NAMALWA (cell line): ENCODE data around the gene SEPTIN10.
"Not testable (repeated sequence)": the region's sequence is repeated elsewhere in the genome, so short reads cannot be mapped to it uniquely, and the experiment has no call there.

ENCODE experiments used
- DNase-seq: peaks from one replicate; pipeline ENCODE4 v3.0.0-alpha.2; 2015; ENCODE audit warnings: low spot score

SEPTIN10 gene

DNA sequence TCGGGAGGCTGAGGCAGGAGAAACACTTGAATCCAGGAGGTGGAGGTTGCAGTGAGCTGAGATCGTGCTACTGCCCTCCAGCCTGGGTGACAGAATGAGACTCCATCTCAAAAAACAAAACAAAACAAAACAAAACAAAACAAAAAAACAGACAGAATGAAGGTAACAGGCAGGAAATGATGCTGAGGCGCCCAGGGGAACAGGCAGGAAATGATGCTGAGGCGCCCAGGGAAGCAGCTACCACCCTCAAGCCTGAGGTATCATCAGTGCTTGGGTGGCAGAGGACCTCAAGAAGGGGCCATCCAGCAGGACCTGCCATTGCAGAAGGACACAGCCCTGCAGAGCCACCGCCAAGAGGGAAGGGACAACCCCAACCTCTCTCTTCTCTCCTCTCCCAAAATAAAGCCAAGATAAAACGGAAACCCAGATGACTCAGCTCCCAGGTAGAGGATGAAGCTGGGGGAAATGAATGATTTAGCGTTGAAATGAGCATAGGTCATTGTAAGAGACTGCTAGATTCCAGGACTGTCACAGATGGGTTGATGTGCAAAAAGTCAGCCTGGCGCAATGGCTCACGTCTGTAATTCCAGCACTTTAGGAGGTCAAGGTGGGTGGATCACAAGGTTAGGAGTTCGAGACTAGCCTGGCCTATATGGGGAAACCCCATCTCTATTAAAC is 19.7 kb upstream of the SEPTIN10 start:
- no peak for DNase-seq

DNA sequence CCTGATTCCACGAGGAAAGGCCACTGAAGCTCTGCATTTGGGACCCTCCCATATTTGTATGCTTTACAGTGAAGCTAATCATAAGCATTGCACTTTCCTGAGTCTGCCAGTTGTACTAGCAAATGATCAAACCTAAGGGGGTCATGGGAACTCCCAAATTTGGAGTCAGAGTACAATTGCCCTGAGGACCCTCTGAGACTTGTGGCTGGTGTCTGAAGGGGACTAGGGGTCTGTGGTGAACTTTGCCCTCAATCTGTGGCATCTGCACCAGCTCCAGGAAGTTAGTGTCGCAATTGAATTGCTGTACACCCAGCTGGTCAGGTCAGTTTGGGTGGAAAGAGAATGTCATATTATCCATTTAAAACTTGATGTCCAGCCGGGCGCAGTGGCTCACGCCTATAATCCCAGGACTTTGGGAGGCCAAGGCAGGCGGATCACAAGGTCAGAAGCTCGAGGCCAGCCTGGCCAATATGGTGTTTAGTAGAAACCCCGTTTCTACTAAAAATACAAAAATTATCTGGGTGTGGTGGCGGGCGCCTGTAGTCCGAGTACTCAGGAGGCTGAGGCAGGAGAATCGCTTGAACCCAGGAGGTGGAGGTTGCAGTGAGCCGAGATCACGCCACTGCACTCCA is 18.5 kb upstream of the SEPTIN10 start:
- DNase-seq: no peak

DNA sequence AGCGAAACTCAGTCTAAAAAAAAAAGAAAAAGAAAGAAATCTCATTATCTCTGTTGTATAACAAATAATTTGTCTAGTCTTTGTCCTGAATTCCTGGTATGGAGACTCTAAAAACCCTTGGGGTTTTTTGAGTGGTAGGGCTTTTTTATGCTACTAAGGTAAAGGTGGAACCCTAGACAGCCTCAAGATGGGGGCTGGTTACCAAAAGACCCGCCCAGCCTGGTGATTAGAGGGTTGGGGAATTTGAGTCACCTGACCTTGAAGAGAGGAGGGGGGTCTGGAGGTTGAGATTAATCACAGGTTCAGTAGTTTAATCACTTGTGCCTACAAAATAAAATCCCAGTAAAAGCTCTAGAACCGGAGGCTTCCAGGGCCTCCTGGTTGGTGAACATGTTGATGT is 18.0 kb upstream of the SEPTIN10 start:
- DNase-seq: no peak

DNA sequence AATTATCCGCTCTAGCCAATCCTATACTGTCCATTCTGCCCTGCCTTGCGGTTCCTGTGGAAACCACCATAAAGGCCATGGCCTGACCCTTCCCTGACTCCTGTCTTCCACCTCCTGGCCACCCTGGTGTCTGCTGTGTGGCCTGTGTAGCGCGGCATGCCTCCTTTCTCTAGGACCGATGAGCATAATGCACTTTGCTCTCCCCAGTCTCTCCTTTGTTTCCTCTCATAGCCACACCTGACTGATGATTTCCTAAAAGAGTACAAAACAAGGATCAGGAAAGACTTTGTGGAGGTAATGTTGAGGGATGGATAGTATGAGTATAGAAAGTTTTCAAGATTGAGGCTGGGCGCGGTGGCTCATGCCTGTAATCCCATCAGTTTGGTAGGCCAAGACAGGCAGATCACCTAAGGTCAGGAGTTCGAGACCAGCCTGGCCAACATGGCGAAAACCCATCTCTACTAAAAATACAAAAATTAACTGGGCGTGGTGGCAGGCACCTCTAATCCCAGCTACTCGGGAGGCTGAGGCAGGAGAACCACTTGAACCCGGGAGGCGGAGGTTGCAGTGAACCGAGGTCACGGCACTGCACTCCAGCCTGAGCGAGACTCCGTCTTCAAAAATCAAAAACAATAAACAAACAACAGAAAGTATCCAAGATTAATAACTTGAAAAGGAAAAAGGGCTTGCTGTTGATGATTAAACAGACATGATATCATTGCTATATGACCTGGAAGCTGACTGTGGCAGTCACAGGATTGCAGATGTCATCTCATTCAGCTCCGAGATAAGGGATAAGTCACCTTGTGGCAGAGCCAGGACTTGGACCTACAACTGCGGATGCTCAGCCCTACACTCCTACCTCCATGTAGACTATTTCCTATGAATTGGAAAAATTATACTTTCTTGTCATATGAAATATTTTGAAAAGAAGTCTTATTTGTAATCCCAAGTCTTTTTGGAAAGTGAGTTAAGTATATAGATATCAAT is 17.0 kb upstream of the SEPTIN10 start:
- DNase-seq: no peak

DNA sequence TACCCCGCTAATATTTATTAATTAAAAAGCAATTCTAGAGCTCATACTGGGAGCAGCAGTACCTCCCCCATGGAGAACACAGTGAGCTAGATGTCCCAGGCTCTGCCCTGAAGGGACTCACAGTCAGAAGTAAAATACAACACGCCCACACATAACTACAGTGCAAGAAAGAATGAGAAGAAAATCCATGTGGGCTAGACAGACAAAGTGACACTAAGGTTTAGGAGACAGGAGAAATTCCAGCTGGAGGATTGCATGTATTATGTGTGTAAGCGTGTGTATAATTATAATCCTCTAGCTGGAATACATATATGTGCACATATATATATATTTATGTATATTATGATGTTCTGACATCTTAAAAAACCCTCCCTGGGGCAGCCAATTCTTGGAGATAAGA is 16.1 kb upstream of the SEPTIN10 start:
- no peak for DNase-seq

DNA sequence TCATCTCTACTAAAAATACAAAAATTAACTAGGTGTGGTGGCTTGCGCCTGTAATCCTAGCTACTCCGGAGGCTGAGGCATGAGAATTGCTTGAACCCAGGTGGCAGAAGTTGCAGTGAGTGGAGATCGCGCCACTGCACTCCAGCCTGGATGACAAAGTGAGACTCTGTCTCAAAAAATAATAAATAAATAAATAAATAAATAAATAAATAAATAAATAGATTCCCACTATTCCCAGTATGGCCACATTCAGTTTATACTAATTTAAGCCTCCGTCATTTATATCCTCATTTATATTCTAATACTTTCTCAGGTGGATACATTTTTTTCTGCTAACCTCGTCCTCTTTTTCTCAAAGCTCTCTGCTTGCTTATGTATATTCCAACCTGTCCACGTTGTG is 14.6 kb upstream of the SEPTIN10 start:
- not testable (repeated sequence) for DNase-seq

DNA sequence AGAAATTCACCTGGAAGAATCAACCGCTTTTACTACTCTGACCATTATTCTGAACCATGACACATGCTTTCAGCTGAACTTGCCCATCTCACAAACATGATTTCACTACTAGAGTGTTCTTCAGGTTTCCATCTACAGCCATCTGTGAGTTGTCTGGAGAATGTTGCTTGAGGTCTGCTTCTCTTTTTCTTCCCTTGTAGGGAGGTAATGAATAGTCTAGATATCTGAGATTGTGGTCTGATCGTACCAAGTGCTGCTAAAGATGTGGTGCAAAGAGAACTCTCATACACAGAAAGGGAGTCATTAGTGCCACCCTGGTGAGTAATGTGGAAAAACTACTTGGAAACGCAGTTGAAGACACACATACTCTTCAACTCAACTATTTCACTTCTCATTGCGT is 10.6 kb upstream of the SEPTIN10 start:
- DNase-seq: no peak

DNA sequence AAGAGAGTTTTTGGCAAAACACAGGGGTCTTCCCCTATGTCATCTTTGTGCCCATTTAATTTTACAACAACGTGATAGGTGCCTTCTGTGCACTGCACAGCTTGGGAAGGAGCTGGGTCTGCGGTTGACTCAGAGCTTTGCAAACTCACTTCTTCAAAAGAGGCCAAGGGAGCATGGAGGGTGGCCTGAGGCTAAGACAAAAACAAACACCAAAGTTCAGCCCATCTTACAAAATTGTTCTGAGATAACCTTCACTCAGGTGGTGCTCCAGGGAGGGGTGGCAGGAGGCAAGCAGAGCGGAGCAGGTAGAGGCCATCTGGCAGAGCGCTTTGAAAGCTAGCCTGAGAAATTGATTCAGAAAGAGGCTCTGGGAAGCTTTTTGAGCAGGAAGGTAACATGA is 10.2 kb upstream of the SEPTIN10 start:
- DNase-seq: no peak

DNA sequence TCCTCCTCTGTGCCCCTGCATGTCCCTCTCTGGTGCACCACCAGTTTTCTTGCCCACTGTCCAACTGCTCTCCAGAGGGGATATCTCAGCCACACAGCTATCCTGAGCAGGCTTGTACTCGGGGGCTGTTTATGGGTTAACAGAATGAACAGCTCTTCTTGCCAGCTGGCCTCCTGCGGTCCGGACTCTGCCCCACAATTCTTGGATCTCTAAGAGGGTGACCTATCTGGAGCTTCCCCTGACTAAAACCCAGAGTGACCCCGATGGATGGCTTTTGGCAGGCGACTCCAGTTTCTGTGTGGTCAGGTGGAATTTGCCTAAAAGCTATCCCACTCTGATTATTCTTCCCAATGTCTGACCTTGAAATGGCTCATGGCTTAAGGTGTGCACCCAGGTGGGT is 9.5 kb upstream of the SEPTIN10 start:
- no peak for DNase-seq

DNA sequence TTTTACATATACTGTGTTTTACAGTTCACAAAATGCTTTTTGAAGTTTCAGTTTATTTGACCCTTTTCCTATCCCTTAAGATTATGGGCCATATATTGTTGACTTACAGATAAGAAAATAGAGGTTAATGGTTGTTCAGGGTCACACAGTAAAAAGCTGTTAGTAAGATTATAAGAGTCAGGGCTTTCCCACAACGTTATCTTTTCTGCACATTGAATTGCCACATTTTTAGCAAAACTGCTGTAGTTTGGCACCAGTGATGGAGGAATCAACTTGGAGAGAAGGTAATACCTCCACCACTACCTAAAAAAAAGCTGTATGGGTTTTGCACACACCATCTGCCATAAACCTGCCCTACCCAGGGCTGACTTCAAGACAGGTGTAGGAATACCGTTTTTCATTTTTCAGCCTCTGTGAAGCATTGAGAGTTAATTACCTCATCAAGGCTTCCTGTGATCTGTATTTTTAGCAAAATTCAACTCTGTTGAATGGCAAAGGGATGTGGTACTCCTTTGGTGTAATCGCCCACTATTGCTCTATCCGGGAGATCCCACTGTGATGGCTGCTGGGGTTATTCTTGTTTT is 5.4 kb upstream of the SEPTIN10 start:
- no peak for DNase-seq

DNA sequence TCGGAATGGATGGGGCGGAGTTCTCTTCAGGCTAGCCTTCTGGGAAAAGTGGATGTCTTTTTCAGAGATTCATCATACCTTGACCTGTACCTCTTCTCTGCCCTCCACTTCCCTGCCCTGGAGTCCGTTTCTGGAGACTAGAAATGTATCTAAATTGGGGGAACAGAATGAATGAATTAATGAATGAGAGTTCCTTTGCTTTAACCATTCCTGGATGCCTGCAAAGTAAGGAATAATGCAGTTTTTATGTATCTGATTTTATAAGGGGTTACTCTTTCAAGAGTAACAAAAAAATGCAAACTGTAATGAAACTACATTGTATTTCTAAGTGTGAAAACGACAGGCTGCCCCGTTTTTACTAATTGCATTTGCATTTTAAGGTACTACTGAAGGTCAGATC is 2.4 kb upstream of the SEPTIN10 start:
- DNase-seq: no peak

DNA sequence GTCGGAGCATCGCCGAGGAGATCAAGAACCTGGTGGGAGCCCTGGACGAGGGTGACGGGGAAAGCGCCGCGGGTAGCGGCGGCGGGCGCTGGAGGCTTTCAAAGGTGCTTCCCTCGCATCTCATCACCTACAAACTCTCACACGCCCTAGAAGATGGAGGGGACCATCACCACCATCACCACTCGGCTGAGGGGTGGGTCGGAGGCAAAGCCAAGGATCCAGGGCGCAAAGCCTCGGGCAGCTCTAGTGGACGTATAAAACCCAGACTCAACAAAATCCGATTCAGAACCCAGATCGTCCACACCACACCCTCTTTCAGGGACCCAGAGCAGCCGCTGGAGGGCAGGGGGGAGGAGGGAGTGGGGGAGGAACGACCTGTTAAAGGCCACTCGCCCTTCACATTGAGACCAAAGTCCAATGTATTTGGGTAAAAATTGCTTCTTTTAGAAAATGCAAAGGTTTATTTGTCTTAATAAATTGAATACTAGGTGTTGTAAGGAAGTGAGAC is 1.9 kb upstream of the SEPTIN10 start:
- DNase-seq: no peak

DNA sequence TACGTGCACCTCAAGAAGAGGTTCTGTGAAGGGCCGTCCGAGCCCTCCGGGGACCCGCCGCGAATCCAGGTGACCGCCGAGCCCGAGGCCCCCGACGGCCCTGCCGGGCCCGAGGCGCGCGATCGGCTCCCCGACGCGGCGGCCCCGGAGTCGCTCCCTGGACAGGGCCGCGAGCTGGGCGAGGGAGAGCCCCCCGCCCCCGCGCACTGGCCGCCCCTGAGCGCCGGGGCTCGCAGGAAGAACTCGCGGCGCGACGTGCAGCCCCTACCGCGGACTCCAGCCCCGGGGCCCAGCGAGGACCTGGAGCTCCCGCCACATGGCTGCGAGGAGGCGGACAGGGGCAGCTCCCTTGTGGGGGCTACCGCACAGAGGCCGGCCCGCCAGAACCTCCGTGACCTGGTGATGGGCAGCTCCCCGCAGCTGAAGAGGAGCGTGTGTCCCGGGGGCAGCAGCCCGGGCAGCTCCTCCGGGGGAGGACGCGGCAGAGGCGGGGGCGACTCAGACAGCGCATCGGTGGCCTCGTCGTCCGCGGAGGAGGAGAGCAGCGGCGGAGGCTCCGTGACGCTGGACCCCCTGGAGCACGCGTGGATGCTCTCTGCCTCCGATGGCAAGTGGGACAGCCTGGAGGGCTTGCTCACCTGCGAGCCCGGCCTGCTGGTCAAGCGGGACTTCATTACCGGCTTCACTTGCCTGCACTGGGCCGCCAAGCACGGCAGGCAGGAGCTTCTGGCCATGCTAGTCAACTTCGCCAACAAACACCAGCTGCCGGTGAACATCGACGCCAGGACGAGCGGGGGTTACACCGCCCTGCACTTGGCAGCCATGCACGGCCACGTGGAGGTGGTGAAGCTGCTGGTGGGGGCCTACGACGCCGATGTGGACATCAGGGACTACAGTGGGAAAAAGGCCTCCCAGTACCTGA is 1.2 kb upstream of the SEPTIN10 start:
- DNase-seq: no peak

DNA sequence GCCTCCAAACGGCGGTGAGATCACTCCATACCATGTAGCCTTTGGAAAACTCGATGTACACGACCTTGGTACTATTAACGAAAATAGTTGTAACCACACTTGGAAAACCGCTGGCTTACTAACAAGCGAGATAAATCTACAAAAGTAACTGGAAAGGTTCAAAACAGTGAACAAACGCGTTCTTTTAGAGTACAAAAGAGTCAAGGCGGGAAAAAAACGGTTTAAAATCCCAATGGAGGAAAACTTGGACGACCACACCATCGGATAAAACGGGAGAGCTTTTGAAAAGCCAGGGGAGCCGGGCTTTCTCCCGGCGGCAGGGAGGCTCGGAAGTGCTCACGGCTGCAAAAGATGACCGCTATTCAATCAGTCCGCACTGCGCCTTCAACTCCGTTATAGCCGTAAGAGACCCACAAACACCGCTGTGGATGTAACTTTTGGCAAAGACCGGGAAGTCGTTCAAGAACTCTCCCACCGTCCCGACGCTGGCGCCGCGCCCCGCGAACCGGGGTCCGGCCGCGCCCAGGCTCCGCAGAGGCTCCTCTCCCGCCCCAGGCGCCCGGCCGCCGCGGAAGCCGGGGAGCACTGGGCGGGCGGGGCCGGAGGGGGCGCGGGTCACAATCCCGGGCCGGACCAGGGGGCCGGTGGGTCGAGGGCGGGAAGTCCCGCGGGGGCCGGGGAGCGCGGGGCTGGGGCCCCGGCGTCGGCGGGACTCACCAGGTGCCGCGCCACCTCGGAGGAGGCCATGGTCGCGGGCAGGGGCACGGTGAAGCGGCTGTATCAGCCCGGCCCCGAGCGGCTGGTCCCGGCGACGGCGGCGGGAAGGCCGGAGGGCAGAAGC is 465 bp downstream of the SEPTIN10 start:
- no peak for DNase-seq

DNA sequence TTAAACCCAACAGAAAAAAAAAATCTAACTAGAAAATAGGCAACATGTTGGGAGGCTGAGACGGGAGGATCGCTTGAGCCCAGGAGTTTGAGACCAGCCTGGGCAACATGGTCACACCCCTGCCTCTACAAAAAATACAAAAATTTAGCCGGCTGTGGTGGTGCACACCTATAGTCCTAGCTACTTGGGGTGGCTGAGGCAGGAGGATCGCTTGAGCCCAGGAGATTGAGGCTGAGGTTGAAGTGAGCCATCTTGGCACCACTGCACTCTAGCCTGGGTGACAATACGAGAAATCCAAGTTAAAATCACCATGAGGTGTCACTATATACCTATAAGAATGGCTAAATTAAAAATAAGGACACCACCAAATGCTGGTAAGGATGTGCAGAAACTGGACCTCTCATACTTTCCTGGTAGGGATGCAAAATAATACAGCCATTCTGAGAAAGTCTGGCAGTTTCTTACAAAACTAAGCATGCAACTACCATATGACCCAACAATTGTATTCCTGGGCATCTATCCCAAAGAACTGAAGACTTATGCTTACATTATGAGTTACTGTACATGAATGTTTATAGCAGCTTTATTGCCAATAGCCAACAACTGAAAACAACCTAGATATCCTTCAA is 2.2 kb downstream of the SEPTIN10 start:
- no peak for DNase-seq

DNA sequence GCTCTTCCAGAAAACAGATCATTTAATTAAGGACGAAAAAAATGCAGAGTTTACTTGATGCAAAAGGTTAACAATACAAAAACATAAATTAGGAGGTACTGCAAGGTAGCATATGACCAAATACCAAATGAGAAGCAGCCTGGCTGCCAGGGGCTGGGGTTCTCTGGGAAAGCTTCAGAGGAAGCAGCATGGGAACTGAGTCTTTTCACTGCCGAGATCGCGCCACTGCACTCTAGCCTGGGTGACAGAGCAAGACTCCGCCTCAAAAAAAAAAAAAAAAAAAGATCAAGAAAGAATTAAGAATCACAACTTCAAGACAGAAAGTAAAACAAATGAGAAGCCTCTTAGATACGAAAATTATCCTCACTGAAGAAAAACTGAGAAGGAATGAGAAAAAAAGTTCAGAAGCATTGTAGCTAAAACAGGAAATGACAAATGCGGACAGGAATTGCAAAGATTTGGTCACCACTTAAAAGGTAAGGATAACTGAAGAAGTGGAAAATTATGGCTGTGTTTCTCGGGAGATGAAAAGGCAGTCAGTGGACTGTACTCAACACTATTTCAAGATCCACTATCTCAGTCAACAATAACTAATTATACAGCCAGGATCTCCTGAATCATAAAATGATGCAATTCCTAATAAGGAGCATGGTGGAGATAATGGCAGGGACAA is 4.3 kb downstream of the SEPTIN10 start:
- no peak for DNase-seq

DNA sequence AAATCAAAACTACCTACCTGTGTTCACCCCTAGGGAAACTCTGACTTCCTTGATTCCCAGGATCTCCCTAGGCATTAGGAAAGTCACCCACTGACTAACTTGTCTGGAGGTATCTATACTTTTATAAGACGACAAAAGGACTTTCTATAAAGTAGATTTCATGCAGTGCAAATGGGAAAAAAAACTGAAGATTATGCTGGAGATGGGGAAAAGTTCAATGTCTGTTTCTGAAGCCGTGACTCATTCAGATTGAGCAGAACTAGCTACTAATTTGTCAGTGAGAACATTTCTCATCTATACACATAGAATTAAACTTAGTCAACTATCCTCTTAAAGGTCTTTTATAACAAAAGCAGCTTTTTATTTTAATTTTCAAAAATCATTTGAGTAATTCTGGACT is 6.0 kb downstream of the SEPTIN10 start:
- DNase-seq: no peak

DNA sequence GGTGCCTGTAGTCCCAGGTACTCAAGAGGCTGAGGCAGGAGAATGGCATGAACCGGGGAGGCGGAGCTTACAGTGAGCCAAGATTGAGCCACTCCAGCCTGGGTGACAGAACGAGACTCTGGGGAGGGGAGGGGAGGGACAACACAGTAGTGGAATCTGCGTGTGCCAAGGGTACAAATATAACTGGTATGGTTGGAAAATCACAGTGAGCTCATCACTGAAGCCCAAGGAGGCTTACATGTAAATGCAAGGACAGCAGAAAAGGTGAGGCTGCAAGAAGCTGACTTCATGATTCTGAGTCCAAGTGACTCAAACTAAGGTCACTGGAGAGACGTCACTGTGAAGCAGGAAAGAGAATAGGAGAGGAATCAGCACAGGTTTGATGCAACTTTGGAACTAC is 9.2 kb downstream of the SEPTIN10 start:
- DNase-seq: no peak

DNA sequence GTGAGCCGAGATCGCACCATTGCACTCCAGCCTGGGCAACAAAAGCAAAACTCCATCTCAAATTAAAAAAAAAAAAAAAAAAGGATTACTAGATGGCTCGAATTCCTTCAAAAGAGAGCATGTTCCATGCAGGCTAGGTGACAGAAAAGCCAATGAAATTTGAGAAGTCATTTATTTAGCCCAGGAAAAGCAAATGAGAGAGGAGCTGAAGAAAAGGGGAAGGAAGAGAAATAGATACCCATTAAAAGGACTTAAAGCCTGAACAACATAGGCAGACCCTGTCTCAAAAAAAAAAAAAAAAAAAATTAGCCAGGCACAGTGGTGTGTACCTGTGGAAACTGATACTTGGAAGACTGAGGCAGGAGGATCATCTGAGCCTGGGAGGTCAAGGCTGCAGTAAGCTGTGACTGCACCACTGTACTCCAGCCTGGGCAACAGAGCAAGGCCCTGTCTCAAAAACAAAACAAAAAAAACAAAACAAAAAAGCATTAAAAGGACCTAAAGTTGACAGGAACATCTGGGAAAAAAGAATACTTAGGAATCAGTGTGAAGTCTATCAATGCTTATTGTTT is 11.1 kb downstream of the SEPTIN10 start:
- no peak for DNase-seq
